ENCODE data around the gene NFE2.

The NFE2 gene

GRCh38 chr12:54300225-54300731, 537 bp downstream of the NFE2 start:
- Histone ChIP-seq H2AFZ (ENCODE audit: low read length) (no peak overlapping the region), H3K9ac (ENCODE audit: low read length) (no peak overlapping the region), H3K27me3 (ENCODE audit: insufficient read depth, low read length) (peaks cover 8% of the 10 kb centered on the region; the same call in 1 of the 2 replicates), H3K9me2 (ENCODE audit: low read depth, low read length) (no peaks in the 10 kb centered on the region), H3K4me1 (ENCODE audit: insufficient read depth, low read length, severe bottlenecking) (peaks cover 6% of the 10 kb centered on the region), H4K20me1 (ENCODE audit: insufficient read depth, low read length) (no peaks in the 10 kb centered on the region), H3F3A (ENCODE audit: insufficient read depth, low read length) (no peaks in the 10 kb centered on the region; the same call in 1 of the 2 replicates), H3K9me3 (ENCODE audit: low read length) (no peaks in the 10 kb centered on the region), H3K4me3 (ENCODE audit: low read depth, low read length, poor library complexity, severe bottlenecking) (no peak overlapping the region), H3K27ac (ENCODE audit: low read depth, low read length, poor library complexity, severe bottlenecking) (no peak overlapping the region), H3K79me2 (ENCODE audit: insufficient read depth, low read length) (no peaks in the 10 kb centered on the region), H3K4me2 (ENCODE audit: low read length) (no peak overlapping the region), H3K36me3 (ENCODE audit: insufficient read depth, low read length) (no peaks in the 10 kb centered on the region)
- TF ChIP-seq, protein P1, sequence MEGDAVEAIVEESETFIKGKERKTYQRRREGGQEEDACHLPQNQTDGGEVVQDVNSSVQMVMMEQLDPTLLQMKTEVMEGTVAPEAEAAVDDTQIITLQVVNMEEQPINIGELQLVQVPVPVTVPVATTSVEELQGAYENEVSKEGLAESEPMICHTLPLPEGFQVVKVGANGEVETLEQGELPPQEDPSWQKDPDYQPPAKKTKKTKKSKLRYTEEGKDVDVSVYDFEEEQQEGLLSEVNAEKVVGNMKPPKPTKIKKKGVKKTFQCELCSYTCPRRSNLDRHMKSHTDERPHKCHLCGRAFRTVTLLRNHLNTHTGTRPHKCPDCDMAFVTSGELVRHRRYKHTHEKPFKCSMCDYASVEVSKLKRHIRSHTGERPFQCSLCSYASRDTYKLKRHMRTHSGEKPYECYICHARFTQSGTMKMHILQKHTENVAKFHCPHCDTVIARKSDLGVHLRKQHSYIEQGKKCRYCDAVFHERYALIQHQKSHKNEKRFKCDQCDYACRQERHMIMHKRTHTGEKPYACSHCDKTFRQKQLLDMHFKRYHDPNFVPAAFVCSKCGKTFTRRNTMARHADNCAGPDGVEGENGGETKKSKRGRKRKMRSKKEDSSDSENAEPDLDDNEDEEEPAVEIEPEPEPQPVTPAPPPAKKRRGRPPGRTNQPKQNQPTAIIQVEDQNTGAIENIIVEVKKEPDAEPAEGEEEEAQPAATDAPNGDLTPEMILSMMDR (IDR thresholded peaks at IDR 0.05; ENCODE audit: low read length), result no peak
- no peak for TF ChIP-seq EZH2 (IDR thresholded peaks at IDR 0.05; ENCODE audit: borderline replicate concordance, low read length)

GRCh38 chr12:54299515-54300224, 1.1 kb downstream of the NFE2 start:
- no peaks in the 10 kb centered on the region for H3K79me2 ChIP-seq (ENCODE audit: insufficient read depth, low read length)
- no peak overlapping the region for H3K9ac ChIP-seq (ENCODE audit: low read length)
- H3F3A ChIP-seq (ENCODE audit: insufficient read depth, low read length), result no peaks in the 10 kb centered on the region; the same call in 1 of the 2 replicates
- no peak overlapping the region for H2AFZ ChIP-seq (ENCODE audit: low read length)
- no peak overlapping the region for H3K4me3 ChIP-seq (ENCODE audit: low read depth, low read length, poor library complexity, severe bottlenecking)
- H3K4me2 ChIP-seq (ENCODE audit: low read length), result no peak overlapping the region
- H3K27me3 ChIP-seq (ENCODE audit: insufficient read depth, low read length), result peaks cover 8% of the 10 kb centered on the region; the same call in 1 of the 2 replicates
- peaks cover 6% of the 10 kb centered on the region for H3K4me1 ChIP-seq (ENCODE audit: insufficient read depth, low read length, severe bottlenecking)
- no peak overlapping the region for H3K27ac ChIP-seq (ENCODE audit: low read depth, low read length, poor library complexity, severe bottlenecking)
- H3K36me3 ChIP-seq (ENCODE audit: insufficient read depth, low read length), result no peaks in the 10 kb centered on the region
- H3K9me3 ChIP-seq (ENCODE audit: low read length), result no peaks in the 10 kb centered on the region
- TF ChIP-seq, protein P1 (IDR thresholded peaks at IDR 0.05; ENCODE audit: low read length), result no peak
- TF ChIP-seq EZH2 (IDR thresholded peaks at IDR 0.05; ENCODE audit: borderline replicate concordance, low read length), result no peak
- no peaks in the 10 kb centered on the region for H4K20me1 ChIP-seq (ENCODE audit: insufficient read depth, low read length)
- no peaks in the 10 kb centered on the region for H3K9me2 ChIP-seq (ENCODE audit: low read depth, low read length)

GRCh38 chr12:54298904-54299303, 1.9 kb downstream of the NFE2 start:
- Histone ChIP-seq H3K9me2 (ENCODE audit: low read depth, low read length) (no peaks in the 10 kb centered on the region), H3K9me3 (ENCODE audit: low read length) (no peaks in the 10 kb centered on the region), H3F3A (ENCODE audit: insufficient read depth, low read length) (no peaks in the 10 kb centered on the region; the same call in 1 of the 2 replicates), H3K4me3 (ENCODE audit: low read depth, low read length, poor library complexity, severe bottlenecking) (no peak overlapping the region), H3K27ac (ENCODE audit: low read depth, low read length, poor library complexity, severe bottlenecking) (no peak overlapping the region), H3K27me3 (ENCODE audit: insufficient read depth, low read length) (0 out of 2 replicates have a peak, but pooled peaks cover 8% of the 10 kb centered on the region), H4K20me1 (ENCODE audit: insufficient read depth, low read length) (no peaks in the 10 kb centered on the region), H3K9ac (ENCODE audit: low read length) (no peak overlapping the region), H3K36me3 (ENCODE audit: insufficient read depth, low read length) (no peaks in the 10 kb centered on the region), H3K79me2 (ENCODE audit: insufficient read depth, low read length) (no peaks in the 10 kb centered on the region), H3K4me1 (ENCODE audit: insufficient read depth, low read length, severe bottlenecking) (peaks cover under 1% of the 10 kb centered on the region), H2AFZ (ENCODE audit: low read length) (no peak overlapping the region), H3K4me2 (ENCODE audit: low read length) (no peak overlapping the region)
- TF ChIP-seq, protein P1 (IDR thresholded peaks at IDR 0.05; ENCODE audit: low read length), result no peak
- no peak for TF ChIP-seq EZH2 (IDR thresholded peaks at IDR 0.05; ENCODE audit: borderline replicate concordance, low read length)

Measured in OCI-LY1 (cell line).